Nephron (organoid): ENCODE measurements around the gene C22orf23.

ENCODE experiments used
- H3K27ac Mint-ChIP-seq, 3 experiments: 2 replicates each; pipeline ENCODE4 v1.8.0; 2020; ENCODE audit warnings: mixed read lengths in 3 of 3, mild to moderate bottlenecking in 2 of 3, moderate library complexity in 1 of 3
- H3K27me3 Mint-ChIP-seq: 2 replicates; pipeline ENCODE4 v1.8.0; 2021; ENCODE audit warnings: low read depth, mild to moderate bottlenecking, moderate library complexity, mixed read lengths
- H3K36me3 Mint-ChIP-seq: 2 replicates; pipeline ENCODE4 v1.8.0; 2020; ENCODE audit warnings: low read depth, mixed read lengths
- H3K4me1 Mint-ChIP-seq: 2 replicates; pipeline ENCODE4 v1.8.0; 2020; ENCODE audit warnings: mixed read lengths
- H3K4me3 Mint-ChIP-seq, 3 experiments: 2 replicates each; pipeline ENCODE4 v1.8.0; 2020; ENCODE audit warnings: mild to moderate bottlenecking in 3 of 3, mixed read lengths in 3 of 3, moderate library complexity in 2 of 3
- H3K9me3 Mint-ChIP-seq: 2 replicates; pipeline ENCODE4 v1.8.0; 2020; ENCODE audit warnings: mixed read lengths
- CTCF ChIP-seq, 3 experiments: fragments of 200-600 bp; sonication (generic); IDR thresholded peaks; one replicate each; pipeline ENCODE4 v1.5.0; 2021; ENCODE audit warnings: antibody characterized with exemption in 3 of 3; ENCODE audit not compliant: unreplicated experiment in 3 of 3

Gene C22orf23

GRCh38 chr22:37953437-37954179 lies at the start of gene C22orf23, which contains the start of gene POLR2F:
Gene C22orf23, minus strand, starts transcription at chr22:37953601. Its CDS starts 452 bp downstream, at chr22:37953149.
Gene POLR2F, plus strand, starts transcription at chr22:37953699. Its CDS starts 89 bp downstream, at chr22:37953788.
- Mint-ChIP-seq H3K9me3 (no peaks in the 10 kb centered on the region), H3K4me1 (peaks cover 21% of the 10 kb centered on the region), H3K4me3 (peak within 1 kb of the TSS; percentile 96 to 99 (median 98)), H3K27me3 (peaks cover 9% of the 10 kb centered on the region), H3K36me3 (peaks cover 26% of the 10 kb centered on the region), H3K27ac (peak within 1 kb of the TSS; percentile 23 to 83 (median 78))
- no peak for TF ChIP-seq CTCF (IDR thresholded peaks at IDR 0.05; ENCODE audit: unreplicated experiment in 3 of 3)

GRCh38 chr22:37999640-38000272 lies 46.4 kb upstream of the C22orf23 start:
- Mint-ChIP-seq H3K27me3 (peaks cover 5% of the 10 kb centered on the region), H3K4me1 (peaks cover 12% of the 10 kb centered on the region)

GRCh38 chr22:37999236-37999635 lies 45.8 kb upstream of the C22orf23 start:
- Mint-ChIP-seq H3K9me3 (no peaks in the 10 kb centered on the region), H3K36me3 (no peaks in the 10 kb centered on the region), H3K4me1 (peaks cover 12% of the 10 kb centered on the region), H3K4me3 (no peak overlapping the region), H3K27me3 (peaks cover 5% of the 10 kb centered on the region), H3K27ac (no peak overlapping the region)
- no peak for TF ChIP-seq CTCF (IDR thresholded peaks at IDR 0.05; ENCODE audit: unreplicated experiment in 3 of 3)

More at GRCh38 chr22:37999640-38000272, 46.4 kb upstream of the C22orf23 start:
- Mint-ChIP-seq H3K36me3 (no peaks in the 10 kb centered on the region), H3K4me3 (no peak overlapping the region), H3K27ac (no peak overlapping the region), H3K9me3 (no peaks in the 10 kb centered on the region)
- TF ChIP-seq CTCF (IDR thresholded peaks at IDR 0.05; ENCODE audit: unreplicated experiment in 3 of 3) = no peak

GRCh38 chr22:37998543-37998942 lies 45.1 kb upstream of the C22orf23 start:
- Mint-ChIP-seq H3K4me3 (no peak overlapping the region), H3K36me3 (no peaks in the 10 kb centered on the region), H3K27me3 (peaks cover 5% of the 10 kb centered on the region), H3K27ac (no peak overlapping the region), H3K9me3 (no peaks in the 10 kb centered on the region), H3K4me1 (peaks cover 12% of the 10 kb centered on the region)
- TF ChIP-seq CTCF (IDR thresholded peaks at IDR 0.05; ENCODE audit: unreplicated experiment in 3 of 3) = no peak

GRCh38 chr22:37996515-37997246 lies 43.3 kb upstream of the C22orf23 start:
- H3K4me1 Mint-ChIP-seq = peaks cover 12% of the 10 kb centered on the region
- peaks cover 5% of the 10 kb centered on the region for H3K27me3 Mint-ChIP-seq
- TF ChIP-seq CTCF (IDR thresholded peaks at IDR 0.05; ENCODE audit: unreplicated experiment in 3 of 3) = no peak
- H3K27ac Mint-ChIP-seq = peak overlapping the region in 1 of 3 experiments; percentile 45
- H3K4me3 Mint-ChIP-seq = no peak overlapping the region
- no peaks in the 10 kb centered on the region for H3K9me3 Mint-ChIP-seq
- no peaks in the 10 kb centered on the region for H3K36me3 Mint-ChIP-seq
